SK-N-SH (cell line): ENCODE results near the gene THAP2. TPM values are rescaled to one million over a fixed set of nuclear protein-coding genes. Genes with fewer than 3 reads are reported as not detected.

Experiments used
- CTCF ChIA-PET: fragments of 300-600, 350-600 bp; formaldehyde crosslinking; extraction: SDS; loops from one replicate; lab custom pipeline; 2021; lab: Yijun Ruan, JAX
- POLR2A ChIA-PET: fragments of 350-600 bp; sonication (Branson Sonifier 250); formaldehyde crosslinking; extraction: SDS; loops from one replicate; lab custom pipeline; 2020; ENCODE audit warnings: antibody characterized with exemption, inconsistent platforms; lab: Yijun Ruan, JAX
- DNase-seq: peaks from one replicate; pipeline ENCODE4 v3.0.0; 2012
- H2AFZ ChIP-seq: fragments of 200-600 bp; sonication (generic); 2 replicates; pipeline ENCODE4 v1.8.1; 2016; ENCODE audit warnings: antibody characterized with exemption, mild to moderate bottlenecking, low read depth
- H3F3A ChIP-seq: fragments of 200-600 bp; sonication (generic); replicated peaks from 2 replicates; pipeline ENCODE3; 2016; ENCODE audit warnings: antibody characterized with exemption, mild to moderate bottlenecking; ENCODE audit not compliant: insufficient read depth
- H3K27ac ChIP-seq, 2 experiments: fragments of 200-500 bp in 1 of 2; fragments of 200-600 bp in 1 of 2; sonication (Bioruptor generic) in 1 of 2; sonication (generic), shearing (Covaris generic) in 1 of 2; 2 replicates each; pipeline versions ENCODE4 v1.5.1 to v1.6.1; 2014 to 2016; ENCODE audit warnings: low read depth in 2 of 2, inconsistent platforms in 1 of 2, low read length in 1 of 2, mild to moderate bottlenecking in 1 of 2, mixed read lengths in 1 of 2
- H3K27me3 ChIP-seq: fragments of 200-600 bp; sonication (generic), shearing (Covaris generic); 2 replicates; pipeline ENCODE4 v1.6.1; 2016; ENCODE audit warnings: mixed run types; ENCODE audit not compliant: insufficient read depth
- H3K36me3 ChIP-seq, 2 experiments: fragments of 200-500 bp in 1 of 2; fragments of 200-600 bp in 1 of 2; sonication (Bioruptor generic) in 1 of 2; sonication (generic) in 1 of 2; replicated peaks in 1 of 2; 2 replicates each; pipeline versions ENCODE3 to v1.5.1; 2014 to 2016; ENCODE audit warnings: low read length in 1 of 2, mild to moderate bottlenecking in 1 of 2; ENCODE audit not compliant: insufficient read depth in 2 of 2, control insufficient read depth in 1 of 2
- H3K4me1 ChIP-seq, 2 experiments: fragments of 200-500 bp in 1 of 2; fragments of 200-600 bp in 1 of 2; sonication (Bioruptor generic) in 1 of 2; sonication (generic), shearing (Covaris generic) in 1 of 2; 2 replicates each; pipeline versions ENCODE4 v1.5.1 to v1.6.1; 2014 to 2016; ENCODE audit warnings: low read depth in 1 of 2, low read length in 1 of 2, mixed run types in 1 of 2; ENCODE audit not compliant: insufficient read depth in 2 of 2, control insufficient read depth in 1 of 2
- H3K4me2 ChIP-seq: fragments of 200-600 bp; sonication (generic), shearing (Covaris generic); 2 replicates; pipeline ENCODE4 v1.6.1; 2017; ENCODE audit warnings: mixed run types
- H3K4me3 ChIP-seq, 2 experiments: fragments of 200-500 bp in 1 of 2; fragments of 200-600 bp in 1 of 2; sonication (Bioruptor generic) in 1 of 2; sonication (generic), shearing (Covaris generic) in 1 of 2; 2 replicates each; pipeline versions ENCODE4 v1.5.1 to v1.8.1; 2014 to 2016; ENCODE audit warnings: low read depth in 2 of 2, inconsistent platforms in 1 of 2, low read length in 1 of 2, mild to moderate bottlenecking in 1 of 2, mixed read lengths in 1 of 2, moderate library complexity in 1 of 2
- H3K79me2 ChIP-seq: fragments of 200-600 bp; sonication (generic); 2 replicates; pipeline ENCODE4 v1.8.1; 2017; ENCODE audit warnings: mild to moderate bottlenecking; ENCODE audit not compliant: insufficient read depth
- H3K9ac ChIP-seq: fragments of 200-600 bp; sonication (generic); 2 replicates; pipeline ENCODE4 v1.6.1; 2017; ENCODE audit warnings: mixed run types
- H3K9me2 ChIP-seq: fragments of 200-600 bp; sonication (generic); 2 replicates; pipeline ENCODE4 v1.6.1; 2017; ENCODE audit warnings: mixed run types
- H3K9me3 ChIP-seq: fragments of 200-600 bp; sonication (generic); 2 replicates; pipeline ENCODE4 v1.6.1; 2017; ENCODE audit warnings: mixed run types, mild to moderate bottlenecking, moderate library complexity
- H4K20me1 ChIP-seq: fragments of 200-600 bp; sonication (generic); 2 replicates; pipeline ENCODE4 v1.6.1; 2017; ENCODE audit warnings: mild to moderate bottlenecking, mixed run types; ENCODE audit not compliant: insufficient read depth
- CHD2 ChIP-seq: fragments of 150-350 bp; IDR thresholded peaks from 2 replicates; pipeline ENCODE4 v1.6.1; 2018; ENCODE audit warnings: low read length; ENCODE audit not compliant: partially characterized antibody
- EZH2phosphoT487 ChIP-seq: fragments of 200-600 bp; sonication (generic); IDR thresholded peaks from 2 replicates; pipeline ENCODE4 v1.6.1; 2017; ENCODE audit warnings: low read depth, mixed run types, mild to moderate bottlenecking, antibody characterized with exemption, moderate library complexity, borderline replicate concordance
- FOXJ3 ChIP-seq: sonication (generic); formaldehyde crosslinking; IDR thresholded peaks from 2 replicates; pipeline ENCODE4 v1.5.1; 2020; ENCODE audit warnings: mild to moderate bottlenecking, missing genetic modification reagents
- FOXM1 ChIP-seq: IDR thresholded peaks from 2 replicates; pipeline ENCODE4 v1.4.0; 2012; ENCODE audit warnings: low read depth, mild to moderate bottlenecking
- GATA2 ChIP-seq: sonication (generic); formaldehyde crosslinking; IDR thresholded peaks from 2 replicates; pipeline ENCODE4 v1.5.0; 2020; ENCODE audit warnings: mild to moderate bottlenecking, missing genetic modification reagents
- JUND ChIP-seq: IDR thresholded peaks from 2 replicates; pipeline ENCODE4 v1.4.0; 2012
- MEF2A ChIP-seq: IDR thresholded peaks from 2 replicates; pipeline ENCODE4 v1.4.0; 2012; ENCODE audit warnings: low read depth, borderline replicate concordance
- NFIC ChIP-seq: IDR thresholded peaks from 2 replicates; pipeline ENCODE4 v1.4.0; 2012; ENCODE audit warnings: borderline replicate concordance
- NRF1 ChIP-seq: IDR thresholded peaks from 2 replicates; pipeline ENCODE4 v1.6.1; 2012; ENCODE audit warnings: low read depth, mild to moderate bottlenecking, low read length
- POLR2AphosphoS5 ChIP-seq: IDR thresholded peaks from 2 replicates; pipeline ENCODE4 v1.6.1; 2012; ENCODE audit warnings: low read depth, low read length
- SIN3A ChIP-seq: IDR thresholded peaks from 2 replicates; pipeline ENCODE4 v1.6.1; 2012; ENCODE audit warnings: low read depth, mild to moderate bottlenecking, low read length, moderate library complexity, borderline replicate concordance
- TCF12 ChIP-seq: IDR thresholded peaks from 2 replicates; pipeline ENCODE4 v1.4.0; 2012
- TEAD4 ChIP-seq: IDR thresholded peaks from 2 replicates; pipeline ENCODE4 v1.4.0; 2012; ENCODE audit warnings: mild to moderate bottlenecking, borderline replicate concordance; ENCODE audit not compliant: insufficient read depth
- WGBS: methylation state at CpG from one replicate; pipeline ENCODE4 v1.1.6; 2017; ENCODE audit warnings: low lambda C conversion rate; 5-methylcytosine and 5-hydroxymethylcytosine counted together
- polyA plus RNA-seq, 3 experiments: library from polyadenylated mRNA; depleted of rRNA; stranded (reverse); fragments of >200 nt; gene quantifications; 2 replicates each; pipeline ENCODE4 v1.2.3, GENCODE V29; 2012
- TF ChIP-seq, protein P1 (sequence below): IDR thresholded peaks from 2 replicates; pipeline ENCODE4 v1.4.0; 2012; ENCODE audit warnings: low read depth, borderline replicate concordance
- TF ChIP-seq, protein P2 (sequence below): IDR thresholded peaks from 2 replicates; pipeline ENCODE4 v1.4.0; 2012; ENCODE audit warnings: low read depth
- TF ChIP-seq, protein P3 (sequence below): IDR thresholded peaks from 2 replicates; pipeline ENCODE4 v1.6.1; 2012; ENCODE audit warnings: mild to moderate bottlenecking, low read depth, low read length, moderate library complexity
- TF ChIP-seq, protein P4 (sequence below): fragments of 200-600 bp; sonication (generic); IDR thresholded peaks from 2 replicates; pipeline ENCODE4 v1.6.1; 2017; ENCODE audit warnings: antibody characterized with exemption, mild to moderate bottlenecking, moderate library complexity
- TF ChIP-seq, protein P5 (sequence below): fragments of 150-350 bp; IDR thresholded peaks from 2 replicates; pipeline ENCODE4 v1.6.1; 2016; ENCODE audit warnings: mild to moderate bottlenecking, low read depth, low read length

The THAP2 gene
- polyA plus RNA-seq, 1 of the 3 experiments (the other 2 are of a cell fraction), result 2.9 TPM

DNA sequence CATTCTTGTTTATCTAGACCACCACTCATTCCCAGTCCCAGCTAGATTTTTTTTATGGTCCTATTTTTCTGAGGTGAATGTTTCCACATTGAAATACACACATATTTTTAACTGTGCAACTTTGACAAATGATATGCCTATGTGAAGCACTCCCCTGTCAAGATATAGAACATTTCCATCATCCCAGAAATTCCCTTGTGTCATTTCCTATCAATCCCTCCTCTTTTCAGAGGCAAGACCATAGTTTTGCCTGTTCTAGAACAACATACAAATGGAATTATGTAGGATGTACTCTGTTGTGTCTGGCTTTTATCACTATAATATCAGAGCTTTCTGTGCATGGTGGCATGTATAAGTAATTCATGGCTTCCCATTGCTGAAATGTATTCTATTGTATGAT lies 54.5 kb downstream of the THAP2 start:
- Histone ChIP-seq H3K9me2 (no peaks in the 10 kb centered on the region), H3F3A (no peaks in the 10 kb centered on the region), H4K20me1 (no peaks in the 10 kb centered on the region), H3K4me3 (no peak overlapping the region), H3K4me1 (no peaks in the 10 kb centered on the region), H3K79me2 (no peaks in the 10 kb centered on the region), H2AFZ (no peak overlapping the region), H3K9ac (no peak overlapping the region), H3K27ac (no peak overlapping the region), H3K27me3 (no peaks in the 10 kb centered on the region), H3K9me3 (0 out of 2 replicates have a peak, but pooled peaks cover 7% of the 10 kb centered on the region), H3K4me2 (no peak overlapping the region), H3K36me3 (no peaks in the 10 kb centered on the region)
- ChIA-PET POLR2A (no interaction called here), CTCF (no interaction called here)
- no peak for DNase-seq
- TF ChIP-seq GATA2 (no peak), FOXJ3 (CRISPR knock-in tag) (no peak), SIN3A (no peak), JUND (no peak), CHD2 (no peak)
- TF ChIP-seq, protein P1, sequence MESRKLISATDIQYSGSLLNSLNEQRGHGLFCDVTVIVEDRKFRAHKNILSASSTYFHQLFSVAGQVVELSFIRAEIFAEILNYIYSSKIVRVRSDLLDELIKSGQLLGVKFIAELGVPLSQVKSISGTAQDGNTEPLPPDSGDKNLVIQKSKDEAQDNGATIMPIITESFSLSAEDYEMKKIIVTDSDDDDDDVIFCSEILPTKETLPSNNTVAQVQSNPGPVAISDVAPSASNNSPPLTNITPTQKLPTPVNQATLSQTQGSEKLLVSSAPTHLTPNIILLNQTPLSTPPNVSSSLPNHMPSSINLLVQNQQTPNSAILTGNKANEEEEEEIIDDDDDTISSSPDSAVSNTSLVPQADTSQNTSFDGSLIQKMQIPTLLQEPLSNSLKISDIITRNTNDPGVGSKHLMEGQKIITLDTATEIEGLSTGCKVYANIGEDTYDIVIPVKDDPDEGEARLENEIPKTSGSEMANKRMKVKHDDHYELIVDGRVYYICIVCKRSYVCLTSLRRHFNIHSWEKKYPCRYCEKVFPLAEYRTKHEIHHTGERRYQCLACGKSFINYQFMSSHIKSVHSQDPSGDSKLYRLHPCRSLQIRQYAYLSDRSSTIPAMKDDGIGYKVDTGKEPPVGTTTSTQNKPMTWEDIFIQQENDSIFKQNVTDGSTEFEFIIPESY, result no peak
- TF ChIP-seq, all 33 proteins: peak for 0

DNA sequence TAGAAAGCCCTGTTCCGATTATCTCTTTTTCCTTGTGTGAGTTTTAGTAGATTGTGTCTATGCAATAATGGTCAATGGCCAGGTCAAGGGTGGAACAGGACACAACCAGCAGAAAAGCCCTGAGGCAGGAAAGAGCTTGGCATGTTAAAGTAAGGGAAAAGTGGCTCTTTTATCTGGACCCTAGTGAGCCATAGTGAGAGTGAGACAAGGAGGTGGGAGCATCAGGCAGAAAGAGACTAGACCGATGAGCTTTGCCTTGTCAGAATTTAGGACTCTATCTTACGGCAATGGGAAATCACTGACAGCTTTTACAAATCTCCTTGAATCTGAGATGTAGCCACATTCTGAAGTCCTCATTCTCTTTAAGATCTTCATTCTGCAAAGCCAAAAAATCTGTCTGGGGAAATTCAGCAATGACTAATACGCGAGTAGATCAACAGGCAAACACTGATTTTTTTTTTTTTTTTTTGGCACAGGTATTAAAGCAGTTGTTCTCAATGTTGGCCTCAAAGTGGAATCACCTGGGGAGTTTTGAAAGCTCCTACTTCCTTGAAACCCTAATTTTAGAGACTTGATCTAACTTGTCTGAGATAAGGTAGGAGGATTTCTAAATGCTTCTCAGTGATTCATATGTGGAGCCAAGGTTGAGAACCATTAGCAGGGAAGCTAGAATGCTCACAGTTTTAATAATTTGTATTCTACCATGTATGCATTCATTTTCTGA lies 55.7 kb downstream of the THAP2 start:
- WGBS, result 93% methylated on average over 5 of the region's 5 CpGs
- ChIA-PET POLR2A (no interaction called here), CTCF (interaction anchor here (1.0 to 1.5 kb wide), 3 partner anchors 12 to 33 kb away, joined by 3 to 5 read pairs (median 3); no protein-coding TSS in a partner anchor)
- Histone ChIP-seq H3K4me2 (no peak overlapping the region), H3K27me3 (no peaks in the 10 kb centered on the region), H3K9me2 (no peaks in the 10 kb centered on the region), H3K36me3 (no peaks in the 10 kb centered on the region), H2AFZ (no peak overlapping the region), H3K9me3 (no peaks in the 10 kb centered on the region), H4K20me1 (no peaks in the 10 kb centered on the region), H3K4me3 (no peak overlapping the region), H3K4me1 (no peaks in the 10 kb centered on the region), H3K79me2 (no peaks in the 10 kb centered on the region), H3K27ac (no peak overlapping the region), H3K9ac (no peak overlapping the region), H3F3A (no peaks in the 10 kb centered on the region)
- DNase-seq, result no peak
- no peak for TF ChIP-seq TCF12
- TF ChIP-seq, protein P2, sequence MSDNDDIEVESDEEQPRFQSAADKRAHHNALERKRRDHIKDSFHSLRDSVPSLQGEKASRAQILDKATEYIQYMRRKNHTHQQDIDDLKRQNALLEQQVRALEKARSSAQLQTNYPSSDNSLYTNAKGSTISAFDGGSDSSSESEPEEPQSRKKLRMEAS, result no peak
- TF ChIP-seq NFIC, result no peak
- TF ChIP-seq FOXJ3 (CRISPR knock-in tag), result no peak
- TF ChIP-seq, protein P3, sequence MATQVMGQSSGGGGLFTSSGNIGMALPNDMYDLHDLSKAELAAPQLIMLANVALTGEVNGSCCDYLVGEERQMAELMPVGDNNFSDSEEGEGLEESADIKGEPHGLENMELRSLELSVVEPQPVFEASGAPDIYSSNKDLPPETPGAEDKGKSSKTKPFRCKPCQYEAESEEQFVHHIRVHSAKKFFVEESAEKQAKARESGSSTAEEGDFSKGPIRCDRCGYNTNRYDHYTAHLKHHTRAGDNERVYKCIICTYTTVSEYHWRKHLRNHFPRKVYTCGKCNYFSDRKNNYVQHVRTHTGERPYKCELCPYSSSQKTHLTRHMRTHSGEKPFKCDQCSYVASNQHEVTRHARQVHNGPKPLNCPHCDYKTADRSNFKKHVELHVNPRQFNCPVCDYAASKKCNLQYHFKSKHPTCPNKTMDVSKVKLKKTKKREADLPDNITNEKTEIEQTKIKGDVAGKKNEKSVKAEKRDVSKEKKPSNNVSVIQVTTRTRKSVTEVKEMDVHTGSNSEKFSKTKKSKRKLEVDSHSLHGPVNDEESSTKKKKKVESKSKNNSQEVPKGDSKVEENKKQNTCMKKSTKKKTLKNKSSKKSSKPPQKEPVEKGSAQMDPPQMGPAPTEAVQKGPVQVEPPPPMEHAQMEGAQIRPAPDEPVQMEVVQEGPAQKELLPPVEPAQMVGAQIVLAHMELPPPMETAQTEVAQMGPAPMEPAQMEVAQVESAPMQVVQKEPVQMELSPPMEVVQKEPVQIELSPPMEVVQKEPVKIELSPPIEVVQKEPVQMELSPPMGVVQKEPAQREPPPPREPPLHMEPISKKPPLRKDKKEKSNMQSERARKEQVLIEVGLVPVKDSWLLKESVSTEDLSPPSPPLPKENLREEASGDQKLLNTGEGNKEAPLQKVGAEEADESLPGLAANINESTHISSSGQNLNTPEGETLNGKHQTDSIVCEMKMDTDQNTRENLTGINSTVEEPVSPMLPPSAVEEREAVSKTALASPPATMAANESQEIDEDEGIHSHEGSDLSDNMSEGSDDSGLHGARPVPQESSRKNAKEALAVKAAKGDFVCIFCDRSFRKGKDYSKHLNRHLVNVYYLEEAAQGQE, result no peak
- no peak for TF ChIP-seq NRF1
- TF ChIP-seq MEF2A, result no peak
- TF ChIP-seq TEAD4, result no peak
- TF ChIP-seq EZH2phosphoT487, result no peak
- TF ChIP-seq, protein P4, sequence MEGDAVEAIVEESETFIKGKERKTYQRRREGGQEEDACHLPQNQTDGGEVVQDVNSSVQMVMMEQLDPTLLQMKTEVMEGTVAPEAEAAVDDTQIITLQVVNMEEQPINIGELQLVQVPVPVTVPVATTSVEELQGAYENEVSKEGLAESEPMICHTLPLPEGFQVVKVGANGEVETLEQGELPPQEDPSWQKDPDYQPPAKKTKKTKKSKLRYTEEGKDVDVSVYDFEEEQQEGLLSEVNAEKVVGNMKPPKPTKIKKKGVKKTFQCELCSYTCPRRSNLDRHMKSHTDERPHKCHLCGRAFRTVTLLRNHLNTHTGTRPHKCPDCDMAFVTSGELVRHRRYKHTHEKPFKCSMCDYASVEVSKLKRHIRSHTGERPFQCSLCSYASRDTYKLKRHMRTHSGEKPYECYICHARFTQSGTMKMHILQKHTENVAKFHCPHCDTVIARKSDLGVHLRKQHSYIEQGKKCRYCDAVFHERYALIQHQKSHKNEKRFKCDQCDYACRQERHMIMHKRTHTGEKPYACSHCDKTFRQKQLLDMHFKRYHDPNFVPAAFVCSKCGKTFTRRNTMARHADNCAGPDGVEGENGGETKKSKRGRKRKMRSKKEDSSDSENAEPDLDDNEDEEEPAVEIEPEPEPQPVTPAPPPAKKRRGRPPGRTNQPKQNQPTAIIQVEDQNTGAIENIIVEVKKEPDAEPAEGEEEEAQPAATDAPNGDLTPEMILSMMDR, result no peak
- TF ChIP-seq, protein P5, sequence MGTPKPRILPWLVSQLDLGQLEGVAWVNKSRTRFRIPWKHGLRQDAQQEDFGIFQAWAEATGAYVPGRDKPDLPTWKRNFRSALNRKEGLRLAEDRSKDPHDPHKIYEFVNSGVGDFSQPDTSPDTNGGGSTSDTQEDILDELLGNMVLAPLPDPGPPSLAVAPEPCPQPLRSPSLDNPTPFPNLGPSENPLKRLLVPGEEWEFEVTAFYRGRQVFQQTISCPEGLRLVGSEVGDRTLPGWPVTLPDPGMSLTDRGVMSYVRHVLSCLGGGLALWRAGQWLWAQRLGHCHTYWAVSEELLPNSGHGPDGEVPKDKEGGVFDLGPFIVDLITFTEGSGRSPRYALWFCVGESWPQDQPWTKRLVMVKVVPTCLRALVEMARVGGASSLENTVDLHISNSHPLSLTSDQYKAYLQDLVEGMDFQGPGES, result no peak
- no peak for TF ChIP-seq POLR2AphosphoS5
- no peak for TF ChIP-seq FOXM1
